Activated CD8-positive, alpha-beta memory T cell treated with anti-CD3 and anti-CD28 coated beads, Interleukin-2, amount 10 ng/mL, durations not matched to agents 7 days and 5 days (primary cell): ENCODE measurements around the gene CASZ1. TPM values are rescaled to one million over a fixed set of nuclear protein-coding genes. Genes with fewer than 3 reads are reported as not detected.

Experiments used
- ATAC-seq: fragments of 150-1000 bp; cut with Tn5 transposase; one replicate; pipeline ENCODE4 v1.10.0; 2021; ENCODE audit warnings: moderate library complexity
- CTCF ChIA-PET: fragments of 350-600 bp; sonication (Branson Sonifier 250); formaldehyde crosslinking; loops from one replicate; lab custom pipeline; 2021; ENCODE audit warnings: antibody characterized with exemption; lab: Charles Lee
- DNase-seq: peaks from one replicate; pipeline ENCODE4 v3.0.0-alpha.2; 2020
- H3K27ac Mint-ChIP-seq: one replicate; pipeline ENCODE4 v1.8.0; 2021; ENCODE audit warnings: mild to moderate bottlenecking, mixed read lengths
- H3K27me3 Mint-ChIP-seq: one replicate; pipeline ENCODE4 v1.8.0; 2021; ENCODE audit warnings: mixed read lengths
- H3K36me3 Mint-ChIP-seq: one replicate; pipeline ENCODE4 v1.8.0; 2021; ENCODE audit warnings: mild to moderate bottlenecking, mixed read lengths
- H3K4me1 Mint-ChIP-seq: one replicate; pipeline ENCODE4 v1.8.0; 2021; ENCODE audit warnings: mixed read lengths
- H3K4me3 Mint-ChIP-seq: one replicate; pipeline ENCODE4 v1.8.0; 2021; ENCODE audit warnings: mild to moderate bottlenecking, moderate library complexity, mixed read lengths
- H3K9me3 Mint-ChIP-seq: one replicate; pipeline ENCODE4 v1.8.0; 2022; ENCODE audit warnings: low read depth, mixed read lengths
- total RNA-seq, 2 experiments: library from RNA; stranded (reverse); gene quantifications; one replicate each; pipeline ENCODE4 v1.2.3, GENCODE V29; 2021

CASZ1 gene
- total RNA-seq, 2 experiments from 2014 or later, result 8.8 to 16.3 TPM

DNA sequence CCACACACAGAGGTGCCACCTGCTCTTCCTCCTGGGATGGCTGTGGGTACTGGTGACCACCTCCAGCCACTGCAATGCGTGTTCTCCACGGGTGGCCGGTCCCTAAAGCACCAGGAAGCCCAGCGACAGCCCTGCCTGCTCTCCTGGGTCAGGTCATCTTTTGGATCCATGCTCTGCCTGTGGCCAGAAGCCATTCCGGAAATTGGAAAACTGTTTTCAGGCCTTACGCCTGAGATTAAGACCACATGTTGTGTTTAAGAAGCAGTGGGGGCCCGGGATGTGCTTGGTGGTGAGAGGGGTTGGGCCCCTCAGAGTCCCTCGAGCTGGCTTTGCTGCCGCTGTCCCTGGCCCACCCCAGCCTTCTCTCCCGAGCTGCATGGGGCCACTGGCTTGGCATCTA is 170.9 kb downstream of the CASZ1 start:
- no peaks in the 10 kb centered on the region for H3K27me3 Mint-ChIP-seq
- CTCF ChIA-PET, result interaction anchor here (2.0 kb wide), 1 partner anchor 118 kb away, joined by 4 read pairs; no protein-coding TSS in a partner anchor
- H3K4me1 Mint-ChIP-seq, result no peaks in the 10 kb centered on the region
- DNase-seq (no peak), ATAC-seq (no peak)
- H3K9me3 Mint-ChIP-seq, result no peaks in the 10 kb centered on the region
- no peak overlapping the region for H3K4me3 Mint-ChIP-seq
- H3K36me3 Mint-ChIP-seq, result no peaks in the 10 kb centered on the region
- H3K27ac Mint-ChIP-seq, result no peak overlapping the region

DNA sequence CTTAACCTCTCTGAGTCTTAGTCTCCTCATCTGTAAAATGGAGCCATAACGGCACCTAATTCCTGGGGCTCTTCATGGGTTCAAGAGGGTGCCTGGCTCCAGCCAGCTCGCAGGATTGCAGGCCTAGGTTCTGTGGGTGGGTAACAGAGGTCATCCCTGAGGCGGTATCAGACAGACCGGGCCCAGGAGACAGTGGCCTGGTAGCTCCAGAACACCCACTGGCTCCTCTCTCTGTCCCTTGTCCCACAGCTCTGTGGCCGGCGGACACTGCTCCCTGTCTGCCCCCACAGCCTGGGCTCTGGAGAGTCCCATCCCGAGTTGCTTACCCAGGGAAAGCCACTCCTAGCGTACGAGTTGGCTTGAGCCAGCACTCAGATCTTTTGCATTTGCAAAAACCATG is 171.4 kb downstream of the CASZ1 start:
- Mint-ChIP-seq H3K27ac (no peak overlapping the region), H3K4me1 (no peaks in the 10 kb centered on the region), H3K27me3 (no peaks in the 10 kb centered on the region), H3K9me3 (no peaks in the 10 kb centered on the region), H3K36me3 (no peaks in the 10 kb centered on the region), H3K4me3 (no peak overlapping the region)
- CTCF ChIA-PET, result interaction anchor here (1.0 to 2.0 kb wide), 2 partner anchors 44 to 117 kb away, joined by 3 to 4 read pairs; no protein-coding TSS in a partner anchor
- no peak for ATAC-seq
- DNase-seq, result no peak

DNA sequence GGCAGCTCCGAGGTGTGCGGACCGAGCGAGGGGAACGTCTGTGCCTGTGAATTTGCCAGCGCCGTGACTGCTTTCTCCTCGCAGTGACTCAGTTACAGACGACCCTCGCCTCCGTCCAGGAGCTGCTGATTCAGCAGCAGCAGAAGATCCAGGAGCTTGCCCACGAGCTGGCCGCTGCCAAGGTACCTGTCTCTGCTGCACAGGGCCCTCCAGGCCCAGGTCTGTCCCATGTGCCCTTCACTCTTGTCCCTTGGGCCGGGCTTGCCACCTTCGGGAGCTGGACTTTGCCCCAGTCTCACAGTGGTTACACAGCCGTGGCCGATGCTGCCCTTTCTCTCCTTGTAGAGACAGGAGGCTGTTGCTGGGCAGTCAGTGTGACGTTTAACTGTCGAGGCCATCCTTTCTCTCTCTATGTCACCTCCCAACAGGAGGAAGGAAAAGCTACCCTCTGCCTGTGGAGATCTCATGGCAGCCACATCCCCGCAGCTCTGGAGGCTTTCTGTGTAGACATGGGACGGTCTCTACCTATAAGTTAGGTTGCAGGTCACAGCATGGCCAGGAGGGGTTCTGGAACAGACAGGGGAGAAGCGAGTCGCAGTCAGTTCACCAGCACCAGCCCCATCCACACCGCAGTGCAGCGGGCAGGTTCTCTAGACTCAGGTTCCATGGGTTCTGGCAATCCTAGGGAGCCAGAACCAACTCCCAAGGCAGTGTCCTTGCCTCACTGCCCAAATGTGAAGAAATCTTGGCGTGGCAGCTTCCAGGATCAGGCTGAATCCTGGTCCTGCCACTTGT is 172.0 kb downstream of the CASZ1 start:
- Mint-ChIP-seq H3K27me3 (no peaks in the 10 kb centered on the region), H3K9me3 (no peaks in the 10 kb centered on the region), H3K27ac (no peak overlapping the region), H3K4me1 (no peaks in the 10 kb centered on the region), H3K4me3 (no peak overlapping the region), H3K36me3 (no peaks in the 10 kb centered on the region)
- ATAC-seq (no peak), DNase-seq (no peak)
- CTCF ChIA-PET, result interaction anchor here (1.0 to 2.0 kb wide), 3 partner anchors 44 to 122 kb away, joined by 3 to 4 read pairs (median 3); no protein-coding TSS in a partner anchor

DNA sequence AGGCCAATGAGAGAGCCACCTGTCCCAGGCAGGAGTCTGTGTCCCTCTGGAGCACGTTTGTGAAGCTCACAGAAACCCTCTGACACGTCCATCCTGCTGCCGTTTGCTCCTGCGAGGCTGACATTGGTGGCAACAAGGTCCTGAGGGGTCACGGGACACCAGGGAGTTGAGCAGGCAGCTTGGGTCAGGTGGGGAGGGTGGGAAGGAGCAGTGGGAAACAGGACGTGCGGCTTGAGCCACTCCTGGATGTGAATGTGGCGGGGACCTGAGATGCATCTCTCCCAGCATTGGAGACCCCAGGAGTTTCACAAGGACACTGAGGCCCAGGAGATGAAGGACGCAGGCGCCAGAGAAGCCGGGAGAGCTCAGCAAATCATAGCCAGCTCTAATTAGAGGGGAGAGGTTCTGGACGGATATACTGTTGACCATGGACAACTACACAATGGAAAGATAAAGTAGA is 172.7 kb downstream of the CASZ1 start:
- Mint-ChIP-seq H3K36me3 (no peaks in the 10 kb centered on the region), H3K27ac (no peak overlapping the region), H3K9me3 (no peaks in the 10 kb centered on the region), H3K4me1 (no peaks in the 10 kb centered on the region), H3K27me3 (no peaks in the 10 kb centered on the region), H3K4me3 (no peak overlapping the region)
- ATAC-seq, result no peak
- no peak for DNase-seq
- CTCF ChIA-PET, result interaction anchor here (1.1 kb wide), 1 partner anchor 121 kb away, joined by 3 read pairs; no protein-coding TSS in a partner anchor

DNA sequence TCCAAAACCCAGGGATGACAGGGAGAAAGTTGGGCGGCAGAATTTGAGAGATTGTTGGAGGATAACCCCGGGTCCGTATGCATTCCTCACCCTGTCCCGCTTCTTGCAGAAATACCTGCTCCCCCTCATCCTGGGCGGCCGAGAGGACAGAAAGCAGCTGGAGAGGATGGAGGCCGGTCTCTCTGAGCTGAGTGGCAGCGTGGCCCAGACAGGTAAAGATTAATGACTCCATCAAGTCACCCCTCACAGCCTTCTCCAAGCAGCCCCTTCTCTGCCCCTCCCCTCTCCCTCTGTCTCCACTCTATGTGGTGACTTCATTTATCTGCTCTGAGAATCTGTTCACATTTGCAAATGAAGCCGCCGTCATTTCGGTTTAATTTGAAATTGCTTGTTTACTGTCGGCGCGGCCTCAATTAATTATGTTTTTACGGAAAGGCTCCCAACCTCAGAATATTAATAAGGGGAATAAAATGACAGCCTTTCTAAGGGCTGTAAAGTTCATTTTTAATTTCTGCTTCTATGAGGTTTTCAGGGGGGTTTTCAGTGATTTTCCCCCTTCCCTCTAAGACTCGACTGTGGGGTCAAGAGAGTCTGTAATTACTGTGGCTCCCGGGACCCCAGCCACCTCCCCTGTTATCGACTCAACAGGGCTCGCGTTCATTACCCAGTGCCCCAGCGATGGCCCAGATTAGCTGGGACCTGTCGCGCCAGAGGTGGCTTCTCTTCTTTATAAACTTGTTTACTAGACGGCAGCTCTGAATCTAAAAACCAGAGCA is 173.3 kb downstream of the CASZ1 start:
- DNase-seq (no peak), ATAC-seq (no peak)
- CTCF ChIA-PET, result interaction anchor here (1.1 kb wide), 1 partner anchor 121 kb away, joined by 3 read pairs; no protein-coding TSS in a partner anchor
- H3K27ac Mint-ChIP-seq, result no peak overlapping the region
- H3K4me3 Mint-ChIP-seq, result no peak overlapping the region
- H3K36me3 Mint-ChIP-seq, result no peaks in the 10 kb centered on the region
- H3K9me3 Mint-ChIP-seq, result no peaks in the 10 kb centered on the region
- H3K27me3 Mint-ChIP-seq, result no peaks in the 10 kb centered on the region
- no peaks in the 10 kb centered on the region for H3K4me1 Mint-ChIP-seq

DNA sequence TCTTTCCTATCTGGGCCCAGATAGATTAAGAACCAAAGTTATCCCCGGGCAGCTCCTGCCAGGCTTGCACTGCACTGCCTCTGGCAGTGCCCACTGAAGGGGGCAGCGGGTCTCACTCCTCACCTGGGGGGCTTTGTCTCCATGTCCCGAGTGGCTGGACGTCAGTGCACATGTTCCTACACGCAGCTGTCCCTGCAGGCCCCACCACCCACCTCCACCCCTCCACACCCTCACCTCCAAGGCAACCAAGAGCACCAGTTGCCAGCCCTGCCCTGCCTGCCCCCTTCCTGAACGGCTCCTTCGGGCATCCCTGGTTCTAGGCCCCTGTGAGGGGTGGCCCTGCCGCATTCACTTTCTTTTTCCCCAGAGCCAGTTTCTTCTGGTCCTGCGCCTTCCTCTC is 174.5 kb downstream of the CASZ1 start:
- H3K36me3 Mint-ChIP-seq, result no peaks in the 10 kb centered on the region
- H3K27ac Mint-ChIP-seq, result no peak overlapping the region
- CTCF ChIA-PET, result no interaction called here
- H3K4me3 Mint-ChIP-seq, result no peak overlapping the region
- ATAC-seq (no peak), DNase-seq (no peak)
- H3K27me3 Mint-ChIP-seq, result no peaks in the 10 kb centered on the region
- H3K4me1 Mint-ChIP-seq, result no peaks in the 10 kb centered on the region
- no peaks in the 10 kb centered on the region for H3K9me3 Mint-ChIP-seq

DNA sequence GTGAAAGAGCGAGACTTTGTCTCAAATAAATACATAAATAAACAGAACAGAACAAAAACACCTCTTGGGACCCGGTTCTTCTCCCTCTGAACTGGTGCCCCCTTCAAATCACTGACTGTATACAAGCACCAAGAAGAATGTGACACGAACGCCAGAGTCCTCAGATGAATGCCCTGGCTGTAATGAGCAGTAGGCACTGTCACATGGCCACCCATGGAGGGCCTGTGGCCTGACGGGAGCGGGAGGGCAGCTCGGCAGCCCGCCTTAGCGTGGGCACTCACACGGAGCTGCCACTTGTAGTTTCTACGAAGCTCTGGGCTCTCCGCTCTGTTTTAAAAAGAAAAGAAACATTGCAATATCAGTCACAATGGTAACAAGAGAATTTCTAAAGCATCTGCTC is 175.7 kb downstream of the CASZ1 start:
- CTCF ChIA-PET, result no interaction called here
- H3K27me3 Mint-ChIP-seq, result no peaks in the 10 kb centered on the region
- no peaks in the 10 kb centered on the region for H3K9me3 Mint-ChIP-seq
- H3K4me1 Mint-ChIP-seq, result no peaks in the 10 kb centered on the region
- no peak overlapping the region for H3K27ac Mint-ChIP-seq
- H3K4me3 Mint-ChIP-seq, result no peak overlapping the region
- DNase-seq, result no peak
- no peaks in the 10 kb centered on the region for H3K36me3 Mint-ChIP-seq
- no peak for ATAC-seq

DNA sequence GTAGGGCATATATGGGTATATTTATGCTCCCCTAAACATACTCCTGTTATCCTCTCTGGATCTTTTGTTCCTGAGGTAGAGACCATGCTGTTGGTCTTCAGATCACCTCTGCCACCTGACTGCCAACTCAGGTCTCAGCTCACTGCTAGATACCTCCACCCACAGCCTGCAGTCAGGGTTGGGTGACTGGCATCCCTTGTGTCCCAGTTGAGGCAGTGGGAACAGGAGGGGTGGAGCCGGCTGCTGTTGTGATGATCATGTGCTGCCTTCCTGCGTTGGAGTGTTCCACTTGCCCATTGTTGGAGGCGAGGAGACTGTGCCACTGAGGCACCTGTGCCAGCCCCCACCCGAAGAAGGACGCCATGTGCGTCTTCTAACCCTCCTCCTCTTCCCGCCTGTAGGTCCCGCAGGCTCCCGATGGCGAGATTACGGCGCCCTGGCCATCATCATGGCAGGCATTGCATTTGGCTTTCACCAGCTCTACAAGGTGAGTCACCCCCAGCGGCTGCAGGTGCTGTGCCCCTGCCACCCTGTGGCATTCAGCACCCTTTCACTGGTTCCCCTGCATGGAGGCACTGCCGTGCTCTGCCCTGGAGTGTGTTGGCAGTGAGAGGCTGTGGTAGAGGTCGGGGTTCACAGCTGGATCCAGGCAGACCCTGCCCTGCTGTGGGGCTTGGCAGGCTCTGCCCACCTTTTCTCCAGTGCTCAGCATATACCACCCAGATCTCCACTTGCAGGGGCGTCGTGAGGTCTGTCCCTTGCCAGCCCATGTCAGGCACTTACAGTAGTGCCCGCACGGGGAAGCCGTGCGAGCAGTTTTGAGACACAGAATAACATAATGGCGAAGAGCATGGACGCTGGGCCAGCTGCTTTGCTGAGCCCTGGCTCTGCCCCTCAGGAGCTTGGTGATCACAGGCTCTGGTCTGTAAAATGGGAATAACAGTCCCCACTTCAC is 178.2 kb downstream of the CASZ1 start:
- ATAC-seq, result no peak
- Mint-ChIP-seq H3K4me3 (no peak overlapping the region), H3K27me3 (no peaks in the 10 kb centered on the region), H3K9me3 (no peaks in the 10 kb centered on the region), H3K4me1 (peaks cover 2% of the 10 kb centered on the region), H3K36me3 (no peaks in the 10 kb centered on the region), H3K27ac (no peak overlapping the region)
- CTCF ChIA-PET, result no interaction called here
- no peak for DNase-seq

DNA sequence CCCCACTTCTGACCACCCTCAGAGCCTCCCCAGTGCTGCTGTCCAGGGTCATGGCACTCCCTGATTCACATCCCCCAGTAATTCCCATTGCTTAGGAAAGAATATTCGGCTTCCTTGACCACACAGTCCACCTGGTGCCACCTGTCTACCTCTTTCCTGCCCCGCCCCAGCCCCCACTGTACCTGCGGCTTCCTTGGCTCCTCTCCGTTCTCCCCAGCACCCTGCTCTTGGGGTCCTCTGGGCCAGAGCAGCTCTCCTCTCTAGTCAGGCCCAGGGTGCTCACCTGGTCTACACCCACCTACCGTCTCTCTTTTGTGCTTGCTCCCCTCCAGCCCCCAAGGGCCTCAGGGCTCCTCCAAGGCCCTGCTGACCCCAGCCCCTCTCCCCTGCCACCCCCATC is 179.1 kb downstream of the CASZ1 start:
- Mint-ChIP-seq H3K9me3 (no peaks in the 10 kb centered on the region), H3K4me1 (peaks cover 2% of the 10 kb centered on the region), H3K27me3 (no peaks in the 10 kb centered on the region), H3K4me3 (no peak overlapping the region), H3K36me3 (no peaks in the 10 kb centered on the region), H3K27ac (no peak overlapping the region)
- CTCF ChIA-PET, result no interaction called here
- ATAC-seq (no peak), DNase-seq (no peak)

DNA sequence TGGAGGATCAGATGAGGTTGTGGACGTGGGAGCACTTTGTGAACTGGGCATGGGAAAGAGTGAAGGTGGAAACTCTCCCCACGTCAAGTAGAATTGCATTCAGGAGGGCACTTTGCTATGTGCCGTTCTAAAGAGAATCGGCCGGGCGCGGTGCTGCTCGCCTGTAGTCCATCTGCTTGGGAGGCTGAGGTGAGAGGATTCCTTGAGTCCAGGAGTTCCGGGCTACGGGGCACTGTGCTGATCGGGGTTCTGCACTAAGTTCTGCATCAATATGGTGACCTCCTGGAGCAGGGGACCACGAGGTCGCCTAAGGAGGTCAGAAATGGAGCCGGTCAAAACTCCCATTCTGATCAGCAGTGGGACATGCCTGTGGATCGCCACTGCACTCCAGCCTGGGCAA is 179.8 kb downstream of the CASZ1 start:
- Mint-ChIP-seq H3K27me3 (no peaks in the 10 kb centered on the region), H3K36me3 (no peaks in the 10 kb centered on the region), H3K9me3 (no peaks in the 10 kb centered on the region), H3K4me1 (peaks cover 2% of the 10 kb centered on the region), H3K27ac (no peak overlapping the region), H3K4me3 (no peak overlapping the region)
- DNase-seq, result no peak
- no peak for ATAC-seq
- CTCF ChIA-PET, result no interaction called here

DNA sequence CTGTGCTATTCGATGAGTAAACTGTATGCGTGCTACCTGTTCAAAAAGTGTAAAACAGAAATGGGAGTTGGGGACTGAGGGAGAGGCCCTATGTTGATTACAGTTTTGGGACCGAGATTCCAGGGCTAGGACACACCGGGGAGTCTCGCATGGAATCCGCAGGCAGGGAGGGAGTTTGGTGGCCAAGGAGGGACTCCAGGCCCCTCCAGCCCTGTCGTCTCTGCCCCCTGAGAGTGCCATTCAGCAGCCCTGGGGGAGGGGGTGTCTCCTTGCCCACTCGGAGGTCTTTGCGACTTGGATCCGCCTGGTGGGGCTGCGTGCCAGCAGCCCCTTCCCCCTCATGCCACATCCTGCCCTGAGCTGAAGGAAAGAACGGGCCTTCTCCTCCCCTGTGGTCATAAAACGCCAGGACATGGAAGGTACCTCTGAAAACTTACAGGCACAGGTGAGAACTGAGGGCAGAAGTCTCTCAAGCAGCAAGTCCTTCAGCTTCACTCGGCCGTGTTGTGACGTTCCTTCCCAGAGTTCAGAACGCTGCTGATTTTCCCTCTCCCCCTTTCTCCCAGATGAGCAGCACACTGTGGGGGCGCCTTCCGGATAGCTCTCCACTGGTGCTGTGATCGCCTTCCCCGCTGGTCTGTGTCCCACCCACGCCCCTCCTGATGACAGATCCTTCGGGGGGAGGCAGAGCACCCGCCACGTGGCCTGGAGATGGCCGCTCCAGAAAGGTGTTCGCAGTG is 180.3 kb downstream of the CASZ1 start:
- H3K4me1 Mint-ChIP-seq, result peaks cover 2% of the 10 kb centered on the region
- H3K27ac Mint-ChIP-seq, result no peak overlapping the region
- H3K9me3 Mint-ChIP-seq, result no peaks in the 10 kb centered on the region
- no peak for ATAC-seq
- H3K36me3 Mint-ChIP-seq, result no peaks in the 10 kb centered on the region
- H3K27me3 Mint-ChIP-seq, result no peaks in the 10 kb centered on the region
- CTCF ChIA-PET, result no interaction called here
- no peak overlapping the region for H3K4me3 Mint-ChIP-seq
- DNase-seq, result no peak

DNA sequence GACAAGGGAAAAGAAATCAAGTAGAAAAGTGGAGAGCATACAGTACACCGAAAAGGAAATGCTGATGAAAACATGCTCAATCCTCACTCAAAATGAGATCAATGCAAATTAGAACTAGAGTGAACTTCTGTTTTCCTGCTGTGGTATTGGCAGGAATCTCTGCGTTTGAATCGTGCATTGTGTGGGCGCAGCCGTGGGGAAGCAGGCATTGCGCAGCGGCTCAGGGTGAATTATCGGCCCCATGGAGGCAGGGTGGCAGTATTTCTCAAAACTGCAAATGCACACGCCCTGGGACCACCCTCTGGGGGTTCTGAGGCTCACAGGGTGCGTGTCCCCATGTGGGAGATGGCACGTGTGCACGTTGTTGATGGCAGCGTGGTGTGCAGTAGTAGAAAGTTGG is 181.1 kb downstream of the CASZ1 start:
- no peak overlapping the region for H3K4me3 Mint-ChIP-seq
- H3K36me3 Mint-ChIP-seq, result no peaks in the 10 kb centered on the region
- H3K9me3 Mint-ChIP-seq, result no peaks in the 10 kb centered on the region
- H3K27me3 Mint-ChIP-seq, result no peaks in the 10 kb centered on the region
- H3K27ac Mint-ChIP-seq, result no peak overlapping the region
- CTCF ChIA-PET, result no interaction called here
- ATAC-seq (no peak), DNase-seq (no peak)
- H3K4me1 Mint-ChIP-seq, result peaks cover 2% of the 10 kb centered on the region
